GM12891 (cell line): ENCODE results near the gene ATP2C1.

Experiments used
- POLR2AphosphoS5 ChIP-seq: IDR thresholded peaks from 2 replicates; pipeline ENCODE4 v1.6.1; 2011; ENCODE audit warnings: low read depth, low read length, control low read depth
- SPI1 ChIP-seq: IDR thresholded peaks from 2 replicates; pipeline ENCODE4 v1.6.1; 2011; ENCODE audit warnings: low read depth, low read length, control low read depth
- TAF1 ChIP-seq: IDR thresholded peaks from 2 replicates; pipeline ENCODE4 v1.6.1; 2011; ENCODE audit warnings: low read depth, low read length, control low read depth

- TF ChIP-seq SPI1, result no peak
- no peak for TF ChIP-seq POLR2AphosphoS5
- TF ChIP-seq TAF1, result no peak
Observed at GRCh38 chr3:130992344-130992743, 98.5 kb downstream of the ATP2C1 start.
